Kidney epithelial cell (primary cell): ENCODE measurements around the gene PDE6G. TPM values are rescaled to one million over a fixed set of nuclear protein-coding genes. Genes with fewer than 3 reads are reported as not detected.

Experiments
- DNase-seq: peaks from one replicate; pipeline ENCODE4 v3.0.0-alpha.2; 2010; ENCODE audit warnings: low read depth
- H3K27me3 ChIP-seq: 2 replicates; pipeline ENCODE4 v1.6.0; 2011; ENCODE audit warnings: low read length; ENCODE audit not compliant: control insufficient read depth, insufficient read depth
- H3K36me3 ChIP-seq: 2 replicates; pipeline ENCODE4 v1.5.1; 2011; ENCODE audit warnings: low read length; ENCODE audit not compliant: control insufficient read depth, insufficient read depth
- H3K4me3 ChIP-seq: 2 replicates; pipeline ENCODE4 v1.5.1; 2011; ENCODE audit warnings: low read depth, mild to moderate bottlenecking, control low read depth, low read length
- CTCF ChIP-seq: IDR thresholded peaks from 2 replicates; pipeline ENCODE4 v1.5.1; 2011; ENCODE audit warnings: mild to moderate bottlenecking, moderate library complexity, low read length, control low read depth, inconsistent platforms; ENCODE audit not compliant: insufficient read depth, poor library complexity, severe bottlenecking
- total RNA-seq: library from RNA; depleted of rRNA; stranded (reverse); fragments of >200 nt; gene quantifications from 2 replicates; pipeline ENCODE4 v1.2.3, GENCODE V29; 2015

PDE6G gene
- total RNA-seq, 1 donor from 2014 or later: 2.2 TPM

GRCh38 chr17:81695211-81695610 is 38.9 kb upstream of the PDE6G start:
- Histone ChIP-seq H3K4me3 (no peak overlapping the region), H3K36me3 (peaks cover 8% of the 10 kb centered on the region), H3K27me3 (no peaks in the 10 kb centered on the region)
- no peak for DNase-seq
- TF ChIP-seq CTCF: no peak

GRCh38 chr17:81694810-81695209 is 38.5 kb upstream of the PDE6G start:
- TF ChIP-seq CTCF: no peak
- Histone ChIP-seq H3K36me3 (peaks cover 8% of the 10 kb centered on the region), H3K27me3 (no peaks in the 10 kb centered on the region), H3K4me3 (no peak overlapping the region)
- DNase-seq: no peak

GRCh38 chr17:81693509-81694210 is 37.3 kb upstream of the PDE6G start:
- DNase-seq: no peak
- TF ChIP-seq CTCF: no peak
- Histone ChIP-seq H3K27me3 (no peaks in the 10 kb centered on the region), H3K36me3 (peaks cover 8% of the 10 kb centered on the region), H3K4me3 (no peak overlapping the region)

- TF ChIP-seq CTCF: no peak
- DNase-seq: no peak
- H3K36me3 ChIP-seq: peaks cover 8% of the 10 kb centered on the region
- no peaks in the 10 kb centered on the region for H3K27me3 ChIP-seq
- no peak overlapping the region for H3K4me3 ChIP-seq
Observed at GRCh38 chr17:81691608-81692007, 35.3 kb upstream of the PDE6G start.

- no peak for TF ChIP-seq CTCF
- Histone ChIP-seq H3K27me3 (no peaks in the 10 kb centered on the region), H3K36me3 (peaks cover 8% of the 10 kb centered on the region)
Observed at GRCh38 chr17:81691196-81691595, 34.9 kb upstream of the PDE6G start.

GRCh38 chr17:81690549-81690948 is 34.2 kb upstream of the PDE6G start:
- H3K36me3 ChIP-seq: peaks cover 9% of the 10 kb centered on the region
- no peak for TF ChIP-seq CTCF
- DNase-seq: no peak

More at GRCh38 chr17:81691196-81691595, 34.9 kb upstream of the PDE6G start:
- no peak for DNase-seq
- H3K4me3 ChIP-seq: no peak overlapping the region

More at GRCh38 chr17:81690549-81690948, 34.2 kb upstream of the PDE6G start:
- H3K27me3 ChIP-seq: no peaks in the 10 kb centered on the region
- no peak overlapping the region for H3K4me3 ChIP-seq
